ENCODE data around the gene KRTCAP2. TPM values are rescaled to one million over a fixed set of nuclear protein-coding genes. Genes with fewer than 3 reads are reported as not detected.

KRTCAP2 gene
- total RNA-seq = 96.9 and 107 TPM in 2 replicates

GRCh38 chr1:155172732-155173477 lies at the start of gene KRTCAP2:
Gene KRTCAP2 (minus strand): TSS chr1:155173304. CDS start chr1:155173224, 80 bp downstream.

GRCh38 chr1:155208541-155209311 lies 35.6 kb upstream of the KRTCAP2 start, which contains the start of gene MTX1:
Gene MTX1 (plus strand): TSS chr1:155208695. CDS start chr1:155208805, 110 bp downstream.

DNA sequence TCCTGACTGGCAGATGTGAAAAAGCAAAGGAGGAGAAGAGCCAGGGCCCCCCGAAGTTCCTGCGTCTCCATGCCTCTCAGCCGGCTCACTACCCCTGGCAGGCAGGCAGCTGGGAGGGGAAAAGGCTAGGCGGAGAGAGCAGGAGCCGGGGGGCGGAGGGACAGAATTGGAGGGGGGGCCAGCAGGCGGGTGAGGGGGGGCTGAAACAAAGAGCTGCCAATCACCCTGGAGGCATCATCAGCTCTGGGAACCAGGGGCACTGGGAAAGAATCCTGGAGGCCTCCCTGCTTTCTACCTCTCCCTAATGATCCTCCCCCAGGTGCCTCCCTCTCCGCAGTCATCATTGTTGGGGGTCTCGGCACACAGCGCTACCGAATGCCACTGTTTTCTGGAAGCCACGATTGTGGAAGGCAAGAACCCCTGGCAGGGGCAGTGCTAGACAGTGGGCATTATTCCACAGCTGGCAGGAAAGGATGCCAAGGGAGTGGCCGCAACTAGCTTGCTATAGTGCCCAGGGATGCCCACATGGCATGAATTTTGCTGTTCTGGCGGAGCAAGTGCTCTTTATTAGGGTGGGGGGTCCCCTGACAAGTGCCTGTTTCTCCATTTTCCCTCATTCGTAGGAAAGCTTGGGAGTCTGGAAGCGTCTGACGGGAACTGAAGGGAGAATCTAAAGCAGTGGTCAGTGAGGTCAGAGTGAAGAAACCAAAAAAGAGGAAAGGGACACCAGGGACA lies 34.9 kb upstream of the KRTCAP2 start, which contains the start of gene THBS3:
TSS of gene THBS3 (minus strand) at position 92 of the 735 bp plus-strand sequence. CDS start at position 71, 21 bp downstream.

GRCh38 chr1:155173478-155174323 lies 597 bp upstream of the KRTCAP2 start, which contains the start of gene TRIM46:
Gene TRIM46 (plus strand): TSS chr1:155173849. CDS start chr1:155173967, 118 bp downstream.

GRCh38 chr1:155139895-155140629 lies 33.0 kb downstream of the KRTCAP2 start, which contains the start of gene DPM3:
Gene DPM3 (minus strand): TSS chr1:155140531. CDS start chr1:155140240, 291 bp downstream.

DNA sequence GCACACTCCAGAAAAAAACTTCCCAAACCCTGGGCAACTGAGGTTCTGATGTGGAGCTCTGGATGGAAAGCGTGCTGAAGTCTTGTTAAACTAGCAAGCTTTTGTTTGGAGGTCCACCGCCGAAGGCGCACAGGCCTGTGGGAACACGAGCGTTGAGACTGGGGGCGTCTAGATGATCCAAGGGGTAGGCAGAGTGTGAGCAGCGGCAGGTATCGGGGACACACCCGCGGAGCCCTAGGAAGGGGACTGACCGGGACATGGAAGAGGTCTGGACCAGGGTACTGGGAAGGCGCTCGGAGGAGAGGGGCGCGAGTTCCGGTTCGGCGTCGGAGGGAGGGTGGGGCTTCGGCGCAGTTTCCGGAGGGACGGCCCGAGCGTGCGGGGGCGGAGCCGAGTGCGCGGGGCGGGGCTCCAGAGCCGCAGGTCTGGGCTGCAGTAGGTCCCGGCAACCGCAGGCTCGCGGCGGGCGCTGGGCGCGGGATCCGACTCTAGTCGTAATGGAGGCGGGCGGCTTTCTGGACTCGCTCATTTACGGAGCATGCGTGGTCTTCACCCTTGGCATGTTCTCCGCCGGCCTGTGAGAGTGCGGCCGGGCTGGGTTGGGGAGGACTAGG lies 37.6 kb downstream of the KRTCAP2 start, which contains the start of gene SLC50A1:
TSS of gene SLC50A1 (plus strand) at position 438 of the 614 bp plus-strand sequence. CDS start at position 498, 60 bp downstream.

GRCh38 chr1:155127105-155127966 lies 45.8 kb downstream of the KRTCAP2 start, which contains the start of gene EFNA1:
Gene EFNA1 (plus strand): TSS chr1:155127876. CDS start chr1:155127978, 102 bp downstream.

Other genes with a start within 250 kb of the KRTCAP2 start
- 5.3 and 7.5 TPM in 2 replicates for gene PMVK, start 236.6 kb downstream of the KRTCAP2 start, total RNA-seq
- 34.5 and 46.0 TPM in 2 replicates for gene PBXIP1, start 217.2 kb downstream of the KRTCAP2 start, total RNA-seq
- 11.6 and 14.5 TPM in 2 replicates for gene PYGO2, start 211.5 kb downstream of the KRTCAP2 start, total RNA-seq
- gene SHC1, start 202.6 kb downstream of the KRTCAP2 start, total RNA-seq = 358 and 365 TPM in 2 replicates
- gene CKS1B, start 198.6 kb downstream of the KRTCAP2 start, total RNA-seq = 67.6 and 80.5 TPM in 2 replicates
- gene FLAD1, start 190.0 kb downstream of the KRTCAP2 start, total RNA-seq = 42.4 and 54.9 TPM in 2 replicates
- gene LENEP, start 179.7 kb downstream of the KRTCAP2 start, total RNA-seq = 0.72 TPM in 1 of 2 replicates, not detected in the other
- gene ZBTB7B, start 170.5 kb downstream of the KRTCAP2 start, total RNA-seq = 50.4 and 64.4 TPM in 2 replicates
- 0.64 TPM in 1 of 2 replicates, not detected in the other for gene DCST2, start 139.5 kb downstream of the KRTCAP2 start, total RNA-seq
- gene DCST1, start 139.5 kb downstream of the KRTCAP2 start, total RNA-seq = 0.21 TPM in 1 of 2 replicates, not detected in the other
- gene ADAM15, start 122.0 kb downstream of the KRTCAP2 start, total RNA-seq = 257 and 285 TPM in 2 replicates
- gene EFNA4, start 109.6 kb downstream of the KRTCAP2 start, total RNA-seq = 15.8 and 18.1 TPM in 2 replicates
- gene EFNA3, start 94.5 kb downstream of the KRTCAP2 start, total RNA-seq = 9.9 and 12.6 TPM in 2 replicates
- gene EFNA1, start 45.4 kb downstream of the KRTCAP2 start, total RNA-seq = 44.8 and 111 TPM in 2 replicates
- gene SLC50A1, start 37.5 kb downstream of the KRTCAP2 start, total RNA-seq = 61.9 and 120 TPM in 2 replicates
- gene DPM3, start 32.8 kb downstream of the KRTCAP2 start, total RNA-seq = 7.5 and 22.9 TPM in 2 replicates
- 0.85 and 3.4 TPM in 2 replicates for gene TRIM46, start 545 bp upstream of the KRTCAP2 start, total RNA-seq
- gene THBS3, start 34.6 kb upstream of the KRTCAP2 start, total RNA-seq = 12.1 and 14.7 TPM in 2 replicates
- gene MTX1, start 35.4 kb upstream of the KRTCAP2 start, total RNA-seq = 52.2 and 86.3 TPM in 2 replicates
- 5.8 and 10.7 TPM in 2 replicates for gene ENTREP3, start 82.2 kb upstream of the KRTCAP2 start, total RNA-seq
- 30.4 and 44.5 TPM in 2 replicates for gene SCAMP3, start 89.1 kb upstream of the KRTCAP2 start, total RNA-seq
- gene CLK2, start 100.2 kb upstream of the KRTCAP2 start, total RNA-seq = 12.6 and 16.4 TPM in 2 replicates
- 0.43 and 0.72 TPM in 2 replicates for gene HCN3, start 104.2 kb upstream of the KRTCAP2 start, total RNA-seq
- 0.24 TPM in 1 of 2 replicates, not detected in the other for gene PKLR, start 128.1 kb upstream of the KRTCAP2 start, total RNA-seq
- 183 and 331 TPM in 2 replicates for gene FDPS, start 135.6 kb upstream of the KRTCAP2 start, total RNA-seq
- gene RUSC1, start 147.6 kb upstream of the KRTCAP2 start, total RNA-seq = 18.6 and 24.1 TPM in 2 replicates

All from tracheal epithelial cell (primary cell).